Medulla oblongata (tissue), 1 donor: ENCODE data around the gene CELF4.
"Not testable (repeated sequence)": the region's sequence is repeated elsewhere in the genome, so short reads cannot be mapped to it uniquely, and the experiment has no call there.

Experiments used
- DNase-seq: peaks from one replicate; pipeline ENCODE4 v3.0.0-alpha.2; 2015; ENCODE audit errors: extremely low spot score

The CELF4 gene

GRCh38 chr18:37467002-37467662, 98.5 kb downstream of the CELF4 start:
- DNase-seq, result no peak

- DNase-seq, result no peak
Measured at GRCh38 chr18:37465958-37466357, 99.6 kb downstream of the CELF4 start.

GRCh38 chr18:37464257-37464656, 101.3 kb downstream of the CELF4 start:
- DNase-seq, result no peak

- not testable (repeated sequence) for DNase-seq
Measured at GRCh38 chr18:37461329-37461728, 104.3 kb downstream of the CELF4 start.

GRCh38 chr18:37460604-37461003, 105.0 kb downstream of the CELF4 start:
- no peak for DNase-seq

- no peak for DNase-seq
Measured at GRCh38 chr18:37458697-37459096, 106.9 kb downstream of the CELF4 start.

GRCh38 chr18:37457753-37458152, 107.8 kb downstream of the CELF4 start:
- no peak for DNase-seq

GRCh38 chr18:37457341-37457740, 108.3 kb downstream of the CELF4 start:
- no peak for DNase-seq

GRCh38 chr18:37456873-37457272, 108.7 kb downstream of the CELF4 start:
- no peak for DNase-seq

- DNase-seq, result no peak
Measured at GRCh38 chr18:37456395-37456794, 109.2 kb downstream of the CELF4 start.

GRCh38 chr18:37453752-37454151, 111.8 kb downstream of the CELF4 start:
- no peak for DNase-seq

GRCh38 chr18:37452682-37453385, 112.8 kb downstream of the CELF4 start:
- no peak for DNase-seq

- no peak for DNase-seq
Measured at GRCh38 chr18:37452015-37452414, 113.6 kb downstream of the CELF4 start.

- DNase-seq, result no peak
Measured at GRCh38 chr18:37451239-37451825, 114.3 kb downstream of the CELF4 start.

- DNase-seq, result no peak
Measured at GRCh38 chr18:37450434-37451132, 115.0 kb downstream of the CELF4 start.

- DNase-seq, result no peak
Measured at GRCh38 chr18:37449618-37450017, 116.0 kb downstream of the CELF4 start.

- no peak for DNase-seq
Measured at GRCh38 chr18:37448946-37449345, 116.7 kb downstream of the CELF4 start.

GRCh38 chr18:37447962-37448888, 117.4 kb downstream of the CELF4 start:
- DNase-seq, result no peak

- DNase-seq, result no peak
Measured at GRCh38 chr18:37445836-37446235, 119.8 kb downstream of the CELF4 start.

- no peak for DNase-seq
Measured at GRCh38 chr18:37445368-37445767, 120.2 kb downstream of the CELF4 start.

- no peak for DNase-seq
Measured at GRCh38 chr18:37443325-37444055, 122.1 kb downstream of the CELF4 start.
